HL-60 (cell line): ENCODE results near the gene PPM1F.

Source experiments
- GABPA ChIP-seq: IDR thresholded peaks from 2 replicates; pipeline ENCODE4 v1.6.1; 2012; ENCODE audit warnings: low read depth
- POLR2AphosphoS5 ChIP-seq: IDR thresholded peaks from 2 replicates; pipeline ENCODE4 v1.6.1; 2012; ENCODE audit warnings: low read depth
- SPI1 ChIP-seq: IDR thresholded peaks from 2 replicates; pipeline ENCODE4 v1.6.1; 2012; ENCODE audit warnings: low read depth, mild to moderate bottlenecking, borderline replicate concordance
- TF ChIP-seq, protein P1 (sequence below): IDR thresholded peaks from one replicate; pipeline ENCODE4 v1.5.1; 2011; ENCODE audit warnings: low read length, control low read depth, inconsistent platforms; ENCODE audit not compliant: insufficient read depth
- TF ChIP-seq, protein P2 (sequence below): IDR thresholded peaks from 2 replicates; pipeline ENCODE4 v1.6.1; 2012; ENCODE audit warnings: low read depth; ENCODE audit not compliant: insufficient replicate concordance

GRCh38 chr22:21907638-21908522 is 44.8 kb downstream of the PPM1F start:
- TF ChIP-seq POLR2AphosphoS5 = no peak
- TF ChIP-seq, protein P1, sequence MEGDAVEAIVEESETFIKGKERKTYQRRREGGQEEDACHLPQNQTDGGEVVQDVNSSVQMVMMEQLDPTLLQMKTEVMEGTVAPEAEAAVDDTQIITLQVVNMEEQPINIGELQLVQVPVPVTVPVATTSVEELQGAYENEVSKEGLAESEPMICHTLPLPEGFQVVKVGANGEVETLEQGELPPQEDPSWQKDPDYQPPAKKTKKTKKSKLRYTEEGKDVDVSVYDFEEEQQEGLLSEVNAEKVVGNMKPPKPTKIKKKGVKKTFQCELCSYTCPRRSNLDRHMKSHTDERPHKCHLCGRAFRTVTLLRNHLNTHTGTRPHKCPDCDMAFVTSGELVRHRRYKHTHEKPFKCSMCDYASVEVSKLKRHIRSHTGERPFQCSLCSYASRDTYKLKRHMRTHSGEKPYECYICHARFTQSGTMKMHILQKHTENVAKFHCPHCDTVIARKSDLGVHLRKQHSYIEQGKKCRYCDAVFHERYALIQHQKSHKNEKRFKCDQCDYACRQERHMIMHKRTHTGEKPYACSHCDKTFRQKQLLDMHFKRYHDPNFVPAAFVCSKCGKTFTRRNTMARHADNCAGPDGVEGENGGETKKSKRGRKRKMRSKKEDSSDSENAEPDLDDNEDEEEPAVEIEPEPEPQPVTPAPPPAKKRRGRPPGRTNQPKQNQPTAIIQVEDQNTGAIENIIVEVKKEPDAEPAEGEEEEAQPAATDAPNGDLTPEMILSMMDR = no peak
- TF ChIP-seq, protein P2, sequence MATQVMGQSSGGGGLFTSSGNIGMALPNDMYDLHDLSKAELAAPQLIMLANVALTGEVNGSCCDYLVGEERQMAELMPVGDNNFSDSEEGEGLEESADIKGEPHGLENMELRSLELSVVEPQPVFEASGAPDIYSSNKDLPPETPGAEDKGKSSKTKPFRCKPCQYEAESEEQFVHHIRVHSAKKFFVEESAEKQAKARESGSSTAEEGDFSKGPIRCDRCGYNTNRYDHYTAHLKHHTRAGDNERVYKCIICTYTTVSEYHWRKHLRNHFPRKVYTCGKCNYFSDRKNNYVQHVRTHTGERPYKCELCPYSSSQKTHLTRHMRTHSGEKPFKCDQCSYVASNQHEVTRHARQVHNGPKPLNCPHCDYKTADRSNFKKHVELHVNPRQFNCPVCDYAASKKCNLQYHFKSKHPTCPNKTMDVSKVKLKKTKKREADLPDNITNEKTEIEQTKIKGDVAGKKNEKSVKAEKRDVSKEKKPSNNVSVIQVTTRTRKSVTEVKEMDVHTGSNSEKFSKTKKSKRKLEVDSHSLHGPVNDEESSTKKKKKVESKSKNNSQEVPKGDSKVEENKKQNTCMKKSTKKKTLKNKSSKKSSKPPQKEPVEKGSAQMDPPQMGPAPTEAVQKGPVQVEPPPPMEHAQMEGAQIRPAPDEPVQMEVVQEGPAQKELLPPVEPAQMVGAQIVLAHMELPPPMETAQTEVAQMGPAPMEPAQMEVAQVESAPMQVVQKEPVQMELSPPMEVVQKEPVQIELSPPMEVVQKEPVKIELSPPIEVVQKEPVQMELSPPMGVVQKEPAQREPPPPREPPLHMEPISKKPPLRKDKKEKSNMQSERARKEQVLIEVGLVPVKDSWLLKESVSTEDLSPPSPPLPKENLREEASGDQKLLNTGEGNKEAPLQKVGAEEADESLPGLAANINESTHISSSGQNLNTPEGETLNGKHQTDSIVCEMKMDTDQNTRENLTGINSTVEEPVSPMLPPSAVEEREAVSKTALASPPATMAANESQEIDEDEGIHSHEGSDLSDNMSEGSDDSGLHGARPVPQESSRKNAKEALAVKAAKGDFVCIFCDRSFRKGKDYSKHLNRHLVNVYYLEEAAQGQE = no peak
- TF ChIP-seq GABPA = no peak
- no peak for TF ChIP-seq SPI1
